ENCODE results near the gene DDX21.
"Not testable (repeated sequence)": the region's sequence is repeated elsewhere in the genome, so short reads cannot be mapped to it uniquely, and the experiment has no call there.

The DDX21 gene

GRCh38 chr10:68955832-68956532 lies at the start of gene DDX21:
DDX21 (plus strand) TSS chr10:68956170; CDS start chr10:68956226, 56 bp downstream.
- peak; percentile 92 for DNase-seq (ENCODE audit: low read depth, low spot score)

DNA sequence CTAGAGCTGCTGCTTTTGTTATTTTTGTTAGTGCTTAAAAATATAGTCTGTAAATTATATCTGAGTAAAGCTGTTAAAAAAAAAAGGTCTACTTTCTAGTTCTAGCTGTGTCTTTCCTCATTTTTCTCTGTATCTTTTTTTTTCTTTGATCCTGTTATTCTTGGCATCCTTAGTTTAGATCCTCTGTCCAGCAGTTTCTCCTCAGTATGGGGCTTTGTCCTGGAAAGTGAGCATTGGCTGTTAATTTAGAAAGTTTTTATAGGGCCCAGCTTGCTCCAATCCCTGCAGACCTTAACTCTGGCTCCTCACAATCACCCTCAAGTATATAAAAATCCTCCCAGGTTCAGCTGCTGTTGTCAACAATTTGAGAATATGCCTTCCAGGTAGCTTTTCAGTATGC lies 31.4 kb upstream of the DDX21 start:
- no peak for DNase-seq (ENCODE audit: low read depth, low spot score)

DNA sequence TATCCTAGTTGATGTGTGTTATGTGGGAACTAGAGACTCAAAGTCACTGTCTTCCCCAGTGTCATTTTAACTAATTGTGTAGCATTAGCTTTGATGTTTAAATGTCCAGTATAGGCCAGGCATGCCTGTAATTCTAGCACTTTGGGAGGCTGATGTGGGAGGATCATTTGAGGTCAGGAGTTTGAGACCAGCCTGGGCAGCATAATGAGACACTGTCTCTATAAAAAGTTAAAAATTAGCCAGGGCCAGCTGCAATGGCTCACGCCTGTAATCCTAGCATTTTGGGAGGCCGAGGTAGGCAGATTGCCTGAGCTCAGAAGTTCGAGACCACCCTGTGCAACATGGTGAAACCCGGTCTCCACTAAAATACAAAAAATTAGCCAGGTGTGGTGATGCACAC lies 30.5 kb upstream of the DDX21 start:
- DNase-seq (ENCODE audit: low read depth, low spot score) = no peak

GRCh38 chr10:68929157-68929556 lies 26.8 kb upstream of the DDX21 start:
- DNase-seq (ENCODE audit: low read depth, low spot score) = not testable (repeated sequence)

DNA sequence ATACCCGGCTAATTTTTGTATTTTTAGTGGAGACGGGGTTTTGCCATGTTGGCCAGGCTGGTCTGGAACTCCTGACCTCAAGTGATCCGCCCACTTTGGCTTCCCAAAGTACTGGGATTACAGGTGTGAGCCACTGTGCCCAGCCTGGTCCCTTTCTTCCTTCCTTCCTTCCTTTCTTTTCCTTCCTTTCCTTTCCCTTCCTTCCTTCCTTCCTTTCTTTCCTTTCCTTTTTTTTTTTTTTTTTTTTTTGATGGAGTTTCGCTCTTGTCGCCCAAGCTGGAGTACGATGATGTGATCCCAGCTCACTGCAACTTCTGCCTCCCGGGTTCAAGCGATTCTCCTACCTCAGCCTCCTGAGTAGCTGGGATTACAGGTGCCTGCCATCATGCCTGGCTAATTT lies 26.1 kb upstream of the DDX21 start:
- DNase-seq (ENCODE audit: low read depth, low spot score) = not testable (repeated sequence)

- DNase-seq (ENCODE audit: low read depth, low spot score) = not testable (repeated sequence)
Measured at GRCh38 chr10:68932860-68933259, 23.1 kb upstream of the DDX21 start.

DNA sequence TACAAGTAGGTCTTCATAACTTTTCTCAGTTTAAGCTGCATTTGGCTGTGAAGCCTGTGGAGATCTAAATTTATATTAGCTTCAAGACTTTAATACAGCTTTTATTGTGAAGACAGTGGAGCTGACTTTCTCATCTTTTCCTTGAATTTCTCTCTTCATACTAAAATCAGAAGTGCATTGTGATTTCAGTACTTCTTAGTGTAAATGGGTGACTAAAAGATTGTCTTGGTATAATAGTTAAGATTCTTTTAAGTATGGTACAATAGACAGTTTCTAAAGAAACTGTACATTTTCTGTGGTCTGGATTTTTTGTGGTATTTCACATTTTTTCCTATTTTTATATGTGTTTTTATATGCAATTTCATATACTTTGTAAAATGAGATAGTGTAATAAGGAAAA lies 21.0 kb upstream of the DDX21 start:
- no peak for DNase-seq (ENCODE audit: low read depth, low spot score)

DNA sequence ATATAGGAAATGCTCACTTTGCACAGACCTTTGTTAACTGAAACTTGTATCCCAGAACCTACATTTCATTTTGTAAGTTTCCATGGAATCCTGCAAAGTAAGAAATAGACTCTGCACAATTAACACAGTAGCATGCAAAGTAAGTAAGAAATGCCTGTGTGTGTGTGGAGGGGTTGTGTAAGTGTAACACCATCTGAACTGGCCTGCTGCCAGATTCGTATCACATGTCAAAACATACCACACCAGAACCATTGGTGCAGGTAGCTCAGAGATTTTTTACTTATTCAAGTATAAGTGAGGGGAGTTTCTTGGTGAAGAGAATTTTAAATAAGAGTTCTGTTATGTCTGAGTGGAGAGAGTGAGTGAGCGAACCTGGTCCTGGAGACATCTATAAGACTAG lies 17.9 kb upstream of the DDX21 start:
- no peak for DNase-seq (ENCODE audit: low read depth, low spot score)

DNA sequence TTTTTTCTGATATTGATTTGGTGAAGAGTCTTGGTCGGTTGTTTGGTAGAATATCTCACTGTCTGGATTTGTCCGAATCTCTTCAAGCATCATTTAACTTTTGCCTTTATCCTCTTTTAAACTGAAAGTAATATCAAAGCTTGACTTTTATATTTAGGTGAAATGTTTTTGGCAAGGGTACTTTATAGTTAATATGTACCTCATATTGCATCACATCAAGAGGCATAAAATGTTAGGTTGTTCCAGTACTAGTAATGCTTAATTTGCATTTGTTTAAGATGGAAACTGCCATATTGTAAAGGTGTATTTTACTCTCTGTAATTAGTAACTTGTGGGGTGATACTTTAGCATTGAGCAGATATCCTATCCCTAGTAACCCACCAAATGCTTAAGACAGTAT lies 17.1 kb upstream of the DDX21 start:
- no peak for DNase-seq (ENCODE audit: low read depth, low spot score)

DNA sequence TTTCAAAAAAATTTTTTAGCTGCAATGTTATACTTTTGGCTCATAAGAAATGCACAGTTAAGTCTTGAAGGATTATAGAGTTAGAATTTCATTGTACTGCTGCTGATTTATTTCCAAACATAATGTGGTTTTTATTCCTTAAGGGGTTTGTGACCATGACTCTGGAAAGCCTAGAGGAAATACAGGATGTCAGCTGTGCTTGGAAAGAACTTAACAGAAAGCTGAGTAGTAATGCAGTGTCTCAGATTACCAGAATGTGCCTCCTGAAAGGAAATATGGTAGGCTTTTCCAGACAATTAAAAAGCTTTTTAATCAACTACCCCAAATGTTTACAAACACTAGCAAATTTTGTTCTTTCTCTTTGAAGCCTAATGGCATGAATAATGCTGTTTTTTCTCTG lies 15.1 kb upstream of the DDX21 start:
- not testable (repeated sequence) for DNase-seq (ENCODE audit: low read depth, low spot score)

DNA sequence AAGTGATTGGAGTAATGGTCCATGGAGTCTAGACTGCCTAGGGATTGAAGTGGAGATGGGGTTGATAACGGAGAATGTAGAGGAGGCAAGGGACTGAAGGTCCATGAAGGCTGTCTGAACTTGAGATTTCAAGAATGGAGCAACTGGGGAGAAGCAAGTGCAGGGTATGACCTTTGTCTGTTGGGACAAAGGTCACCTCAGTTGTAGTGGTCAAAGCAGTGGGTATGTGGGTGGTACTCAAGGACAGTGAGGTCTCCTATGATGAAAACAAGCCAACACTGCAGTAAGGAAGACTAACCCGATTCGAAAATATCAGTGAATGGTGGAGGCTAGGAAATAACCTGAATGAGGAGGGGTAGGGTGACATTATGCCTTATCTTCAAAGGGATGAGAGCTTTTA lies 5.4 kb upstream of the DDX21 start:
- DNase-seq (ENCODE audit: low read depth, low spot score) = no peak

DNA sequence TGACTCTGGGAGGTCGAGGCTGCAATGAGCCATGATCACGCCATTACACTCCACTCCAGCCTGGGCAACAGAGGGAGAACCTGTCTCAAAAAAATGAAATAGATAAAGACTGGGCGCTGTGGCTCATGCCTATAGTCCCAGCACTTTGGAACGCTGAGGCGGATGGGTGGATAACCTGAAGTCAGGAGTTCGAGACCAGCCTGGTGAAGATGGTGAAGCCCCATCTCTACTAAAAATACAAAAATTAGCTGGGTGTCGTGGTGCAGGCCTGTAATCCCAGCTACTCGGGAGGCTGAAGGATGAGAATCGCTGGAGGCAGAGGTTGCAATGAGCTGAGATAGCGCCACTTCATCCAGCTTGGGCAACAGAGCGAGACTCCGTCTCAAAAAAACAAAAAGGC lies 1.1 kb upstream of the DDX21 start:
- DNase-seq (ENCODE audit: low read depth, low spot score) = no peak

GRCh38 chr10:68955355-68955831 lies 577 bp upstream of the DDX21 start:
- DNase-seq (ENCODE audit: low read depth, low spot score) = no peak

GRCh38 chr10:68957284-68957615 lies 1.3 kb downstream of the DDX21 start:
- no peak for DNase-seq (ENCODE audit: low read depth, low spot score)

GRCh38 chr10:68957654-68958053 lies 1.7 kb downstream of the DDX21 start:
- DNase-seq (ENCODE audit: low read depth, low spot score) = no peak

- DNase-seq (ENCODE audit: low read depth, low spot score) = no peak
Measured at GRCh38 chr10:68959695-68960527, 3.9 kb downstream of the DDX21 start.

GRCh38 chr10:68963151-68963550 lies 7.2 kb downstream of the DDX21 start:
- DNase-seq (ENCODE audit: low read depth, low spot score) = no peak

DNA sequence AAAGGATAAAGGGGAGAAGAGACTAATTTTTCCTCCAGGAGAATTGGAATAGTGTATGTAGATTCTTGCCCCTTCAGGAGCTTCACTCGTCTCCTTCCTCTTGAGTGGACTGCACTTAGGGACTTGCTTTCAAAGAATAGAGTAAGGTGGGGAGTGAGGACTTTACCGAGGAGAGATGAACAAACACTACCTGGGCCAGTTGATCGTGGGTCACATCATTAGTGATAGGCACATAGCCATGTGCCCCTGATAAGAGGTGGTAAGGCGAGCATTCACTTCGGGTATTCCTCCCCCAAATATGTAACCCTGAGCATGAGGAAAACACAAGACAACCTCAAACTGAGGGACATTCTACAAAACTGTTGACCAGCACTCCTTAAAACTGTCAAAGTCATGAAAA lies 18.0 kb downstream of the DDX21 start:
- DNase-seq (ENCODE audit: low read depth, low spot score) = no peak

DNA sequence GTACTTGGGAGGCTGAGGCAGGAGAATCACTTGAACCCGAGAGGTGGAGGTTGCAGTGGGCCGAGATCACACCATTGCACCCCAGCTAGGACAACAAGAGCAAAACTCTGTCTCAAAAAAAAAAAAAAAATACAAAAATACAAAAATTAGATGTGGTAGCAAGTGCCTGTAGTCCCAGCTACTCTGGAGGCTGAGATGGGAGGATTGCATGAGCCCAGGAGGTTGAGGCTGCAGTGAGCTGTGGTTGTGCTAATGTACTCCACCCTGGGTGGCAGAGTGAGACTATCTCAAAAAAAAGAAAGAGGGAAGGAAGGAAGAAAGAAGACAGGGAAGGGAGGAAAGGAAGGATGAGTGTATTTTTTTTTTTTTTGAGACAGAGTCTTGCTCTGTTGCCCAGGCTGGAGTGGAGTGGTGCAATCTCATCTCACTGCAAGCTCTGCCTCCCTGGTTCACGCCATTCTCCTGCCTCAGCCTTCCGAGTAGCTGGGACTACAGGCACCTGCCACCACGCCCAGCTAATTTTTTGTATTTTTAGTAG lies 20.0 kb downstream of the DDX21 start:
- DNase-seq (ENCODE audit: low read depth, low spot score) = not testable (repeated sequence)

DNA sequence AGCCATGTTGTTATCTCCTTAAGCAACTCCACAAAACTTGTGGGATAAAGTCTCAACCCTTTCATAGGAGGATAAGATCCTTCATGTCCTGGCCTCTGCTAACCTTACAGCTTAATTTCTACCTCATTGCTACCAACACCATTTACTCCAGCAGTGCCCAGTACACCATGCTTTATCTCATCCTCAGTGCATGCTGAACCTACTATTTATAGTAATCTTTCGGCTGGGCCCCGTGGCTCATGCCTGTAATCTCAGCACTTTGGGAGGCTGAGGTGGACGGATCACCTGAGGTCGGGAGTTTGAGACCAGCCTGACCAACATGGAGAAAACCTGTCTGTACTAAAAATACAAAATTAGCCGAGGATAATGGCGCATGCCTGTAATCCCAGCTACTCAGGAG lies 23.8 kb downstream of the DDX21 start:
- DNase-seq (ENCODE audit: low read depth, low spot score) = not testable (repeated sequence)

- DNase-seq (ENCODE audit: low read depth, low spot score) = no peak
Measured at GRCh38 chr10:68981074-68981473, 25.1 kb downstream of the DDX21 start.

- DNase-seq (ENCODE audit: low read depth, low spot score) = no peak
Measured at GRCh38 chr10:68982389-68982788, 26.4 kb downstream of the DDX21 start.

DNA sequence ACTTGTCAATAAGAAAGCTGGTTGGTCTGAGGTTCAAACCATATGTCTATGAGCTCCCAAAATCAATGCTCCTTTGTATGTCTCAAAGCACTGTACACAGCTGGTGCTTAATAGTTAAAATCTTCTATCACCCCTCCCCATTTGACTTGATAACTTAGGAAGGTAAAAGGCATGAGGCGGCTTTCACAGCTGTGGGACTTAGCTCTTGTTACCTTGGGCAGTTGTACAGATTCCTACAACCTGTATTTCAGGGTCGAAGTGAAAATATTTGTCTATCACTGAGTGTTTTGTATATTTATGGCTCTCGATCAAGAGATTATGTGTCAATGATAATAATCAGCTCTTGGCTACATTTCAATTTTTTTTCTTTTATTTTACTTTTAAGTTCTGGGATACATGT lies 31.6 kb downstream of the DDX21 start:
- DNase-seq (ENCODE audit: low read depth, low spot score) = no peak

Measured in ELF-1 (cell line).